Measurements from ENCODE around the gene ERBB4.

Gene ERBB4

GRCh38 chr2:212535996-212536816, 2.4 kb downstream of the ERBB4 start:
- no peak for TF ChIP-seq CTCF (IDR thresholded peaks at IDR 0.05)

- TF ChIP-seq CTCF (IDR thresholded peaks at IDR 0.05), result no peak
These were observed 4.3 kb downstream of the ERBB4 start for GRCh38 chr2:212534336-212534735.

- TF ChIP-seq CTCF (IDR thresholded peaks at IDR 0.05), result peak; percentile 30; the same call in 1 of the 2 replicates
These were observed 6.0 kb downstream of the ERBB4 start for GRCh38 chr2:212532585-212532984.

- no peak for TF ChIP-seq CTCF (IDR thresholded peaks at IDR 0.05)
These were observed 6.5 kb downstream of the ERBB4 start for GRCh38 chr2:212532087-212532486.

- no peak for TF ChIP-seq CTCF (IDR thresholded peaks at IDR 0.05)
These were observed 7.1 kb downstream of the ERBB4 start for GRCh38 chr2:212531499-212531898.

GRCh38 chr2:212530991-212531390, 7.6 kb downstream of the ERBB4 start:
- no peak for TF ChIP-seq CTCF (IDR thresholded peaks at IDR 0.05)

GRCh38 chr2:212530373-212530772, 8.2 kb downstream of the ERBB4 start:
- TF ChIP-seq CTCF (IDR thresholded peaks at IDR 0.05), result no peak
